K562 (cell line): ENCODE results near the gene LRP2BP. TPM values are rescaled to one million over a fixed set of nuclear protein-coding genes. Genes with fewer than 3 reads are reported as not detected.
A peak's percentile ranks its signal among the peaks of the same experiment; 100 is the strongest.

Source experiments
- ARID4B ChIP-seq: sonication (generic); formaldehyde crosslinking; IDR thresholded peaks from 2 replicates; pipeline ENCODE4 v1.8.0; 2022; ENCODE audit warnings: mild to moderate bottlenecking, missing genetic modification reagents
- DIDO1 ChIP-seq: fragments of 450-650 bp; IDR thresholded peaks from 2 replicates; pipeline ENCODE4 v1.6.1; 2016; ENCODE audit warnings: low read depth, missing biosample characterization, missing genetic modification characterization
- E2F6 ChIP-seq, 2 experiments: IDR thresholded peaks; 2 replicates each; pipeline ENCODE4 v1.6.1; 2011; ENCODE audit warnings: borderline replicate concordance in 1 of 2, control low read depth in 1 of 2, low read depth in 1 of 2, low read length in 1 of 2, mild to moderate bottlenecking in 1 of 2, mixed read lengths in 1 of 2, moderate library complexity in 1 of 2; ENCODE audit not compliant: insufficient read depth in 1 of 2, insufficient read length in 1 of 2, poor library complexity in 1 of 2, severe bottlenecking in 1 of 2; ENCODE audit errors: extremely low read depth in 1 of 2
- HDAC1 ChIP-seq, 2 experiments: fragments of 450-650 bp; IDR thresholded peaks; 2 replicates each; pipeline ENCODE4 v1.6.1; 2016 to 2017; ENCODE audit warnings: inconsistent platforms in 1 of 2, mild to moderate bottlenecking in 1 of 2, moderate library complexity in 1 of 2
- IRF9 ChIP-seq: fragments of 450-650 bp; IDR thresholded peaks from 2 replicates; pipeline ENCODE4 v1.6.1; 2016; ENCODE audit warnings: missing biosample characterization, missing genetic modification characterization
- KLF1 ChIP-seq: fragments of 450-650 bp; IDR thresholded peaks from 2 replicates; pipeline ENCODE4 v1.6.1; 2016; ENCODE audit warnings: missing genetic modification characterization, missing compliant biosample characterization
- MCM7 ChIP-seq, 2 experiments: fragments of 450-650 bp; IDR thresholded peaks; 2 replicates each; pipeline ENCODE4 v1.6.1; 2016 to 2018
- MTA1 ChIP-seq: fragments of 450-650 bp; IDR thresholded peaks from 2 replicates; pipeline ENCODE4 v1.6.1; 2017; ENCODE audit warnings: borderline replicate concordance
- RBM34 ChIP-seq: fragments of 200-400 bp; formaldehyde crosslinking; IDR thresholded peaks from 2 replicates; pipeline ENCODE4 v1.6.1; 2018; ENCODE audit warnings: low read length, borderline replicate concordance; ENCODE audit not compliant: insufficient read depth
- SFPQ ChIP-seq: fragments of 200-400 bp; formaldehyde crosslinking; IDR thresholded peaks from 2 replicates; pipeline ENCODE4 v1.6.1; 2017; ENCODE audit warnings: mild to moderate bottlenecking, low read depth, low read length, moderate library complexity
- SRSF9 ChIP-seq: fragments of 200-400 bp; formaldehyde crosslinking; IDR thresholded peaks from 2 replicates; pipeline ENCODE4 v1.6.1; 2017; ENCODE audit warnings: low read depth, low read length, borderline replicate concordance
- THRA ChIP-seq: fragments of 450-650 bp; IDR thresholded peaks from 2 replicates; pipeline ENCODE4 v1.6.1; 2017; ENCODE audit warnings: mild to moderate bottlenecking, moderate library complexity
- ZBTB9 ChIP-seq: fragments of 450-650 bp; formaldehyde crosslinking; IDR thresholded peaks from 2 replicates; pipeline ENCODE4 v1.4.0; 2020; ENCODE audit warnings: mild to moderate bottlenecking, moderate library complexity
- ZNF431 ChIP-seq: sonication (generic); formaldehyde crosslinking; IDR thresholded peaks from 2 replicates; pipeline ENCODE4 v1.8.0; 2022; ENCODE audit warnings: mild to moderate bottlenecking, missing genetic modification reagents
- polyA plus RNA-seq, 8 experiments: library from polyadenylated mRNA; depleted of rRNA in 4 of 8; stranded (reverse) in 5 of 8; unstranded in 3 of 8; fragments of >200 nt; fragmentation: Nextera tagmentation in 2 of 8; fragmentation: Illumina TruSeq in 1 of 8; extraction: Ambion mirVana in 2 of 8; extraction: Trizol in 1 of 8; gene quantifications; 2 replicates each; pipeline versions ENCODE4 v1.2.1 to v1.2.3, GENCODE V29; 2011 to 2014; ENCODE audit warnings: inconsistent platforms in 1 of 8, missing spikeins in 1 of 8
- total RNA-seq, 7 experiments: library from RNA; depleted of rRNA in 6 of 7; stranded (reverse); fragments of >200 nt in 6 of 7; fragmentation: Illumina TruSeq in 2 of 7; extraction: Trizol in 2 of 7; gene quantifications; 2 replicates each; pipeline versions ENCODE4 v1.2.1 to v1.2.3, GENCODE V29; 2011 to 2021; ENCODE audit warnings: low replicate concordance in 1 of 7

Gene LRP2BP
- total and polyA plus RNA-seq, 9 of the 15 experiments (the other 6 are each of a cell fraction or from before 2014, with no cell fraction given): 0.42 to 2.1 (median 0.62) TPM

GRCh38 chr4:185395956-185396723 is 416 bp upstream of the LRP2BP start (continued):
- TF ChIP-seq SFPQ (no peak), MTA1 (peak; percentile 88), RBM34 (0 out of 2 replicates have a peak, but pooled peaks have one; percentile 19), HDAC1 (IDR thresholded peaks at IDR 0.05) (peak in 1 of 2 experiments; percentile 98; a peak in 2 of 4 replicates), ZBTB9 (0 out of 2 replicates have a peak, but pooled peaks have one; percentile 47), THRA (no peak), ZNF431 (CRISPR knock-in tag) (peak; percentile 77; the same call in 1 of the 2 replicates), ARID4B (CRISPR knock-in tag) (peak; percentile 83; the same call in 1 of the 2 replicates), SRSF9 (no peak), E2F6 (IDR thresholded peaks at IDR 0.05; ENCODE audit: borderline replicate concordance in 1 of 2, extremely low read depth in 1 of 2, insufficient read depth in 1 of 2, insufficient read length in 1 of 2, low read depth in 1 of 2, low read length in 1 of 2, poor library complexity in 1 of 2, severe bottlenecking in 1 of 2) (peak; percentile 86), KLF1 (peak; percentile 65), IRF9 (tag) (no peak), MCM7 (IDR thresholded peaks at IDR 0.05) (no peak), DIDO1 (no peak)
